Mononuclear cell (primary cell): ENCODE data around the gene DYNC1I1. TPM values are rescaled to one million over a fixed set of nuclear protein-coding genes. Genes with fewer than 3 reads are reported as not detected.
"Not testable (repeated sequence)": the region's sequence is repeated elsewhere in the genome, so short reads cannot be mapped to it uniquely, and the experiment has no call there.

Experiments used
- H3K27me3 ChIP-seq: 2 replicates; pipeline ENCODE4 v1.6.0; 2011; ENCODE audit warnings: low read length, control low read depth; ENCODE audit not compliant: insufficient read depth
- H3K4me1 ChIP-seq: 2 replicates; pipeline ENCODE4 v1.5.1; 2011; ENCODE audit warnings: mild to moderate bottlenecking, low read length, control low read depth; ENCODE audit not compliant: insufficient read depth
- H3K4me3 ChIP-seq: 2 replicates; pipeline ENCODE4 v1.5.1; 2011; ENCODE audit warnings: mild to moderate bottlenecking, low read length, moderate library complexity
- H3K9me3 ChIP-seq: 2 replicates; pipeline ENCODE4 v1.5.1; 2011; ENCODE audit warnings: low read depth, mild to moderate bottlenecking, control low read depth, low read length
- total RNA-seq: library from RNA; depleted of rRNA; stranded (reverse); fragments of >200 nt; gene quantifications from one replicate; pipeline ENCODE4 v1.2.3, GENCODE V29; 2012

The DYNC1I1 gene
- total RNA-seq, 1 donor, result 0.10 TPM

- Histone ChIP-seq H3K9me3 (no peaks in the 10 kb centered on the region), H3K27me3 (no peaks in the 10 kb centered on the region), H3K4me1 (no peaks in the 10 kb centered on the region), H3K4me3 (no peak overlapping the region)
Measured at GRCh38 chr7:95929710-95930280, 157.4 kb downstream of the DYNC1I1 start.

DNA sequence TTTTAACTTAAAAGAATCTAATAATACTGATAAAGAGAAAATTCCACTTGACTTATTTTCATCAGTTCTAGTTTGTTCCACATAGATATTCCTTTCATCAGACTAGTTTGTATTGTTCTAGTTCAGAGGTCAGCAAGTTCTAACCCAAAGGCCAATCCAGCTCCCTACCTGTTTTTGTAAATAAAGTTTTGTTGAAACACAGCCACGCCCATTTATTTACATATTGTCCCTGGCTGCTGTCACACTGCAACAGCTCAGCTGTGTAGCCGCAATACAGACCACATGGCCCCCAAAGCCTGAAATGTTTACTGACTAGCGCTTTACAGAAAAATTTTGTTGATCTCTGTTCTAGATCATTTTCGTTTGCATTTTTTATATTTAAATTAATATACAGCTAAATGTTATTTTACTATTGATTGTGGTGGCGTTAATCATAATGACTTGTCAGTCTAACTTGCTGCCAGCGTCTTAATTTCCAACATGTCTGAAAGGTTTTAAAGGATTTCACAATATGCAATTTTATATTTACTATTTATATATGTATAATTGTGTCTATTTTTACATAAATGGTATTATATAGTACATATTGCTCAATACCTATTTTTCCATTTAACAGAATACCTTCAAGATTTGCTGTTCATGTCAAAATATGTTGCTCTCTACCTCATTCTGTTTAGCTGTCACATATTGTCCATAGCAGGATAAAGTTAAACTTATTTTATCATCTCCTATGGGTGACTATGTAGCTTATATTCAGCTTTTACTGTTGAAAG is 159.3 kb downstream of the DYNC1I1 start:
- Histone ChIP-seq H3K4me3 (no peak overlapping the region), H3K9me3 (no peaks in the 10 kb centered on the region), H3K4me1 (no peaks in the 10 kb centered on the region), H3K27me3 (no peaks in the 10 kb centered on the region)

- Histone ChIP-seq H3K4me3 (no peak overlapping the region), H3K4me1 (no peaks in the 10 kb centered on the region), H3K27me3 (no peaks in the 10 kb centered on the region), H3K9me3 (no peaks in the 10 kb centered on the region)
Measured at GRCh38 chr7:95933618-95934017, 161.3 kb downstream of the DYNC1I1 start.

GRCh38 chr7:95944867-95945266 is 172.5 kb downstream of the DYNC1I1 start:
- H3K4me1 ChIP-seq, H3K27me3 ChIP-seq, H3K4me3 ChIP-seq, H3K9me3 ChIP-seq: not testable (repeated sequence)

DNA sequence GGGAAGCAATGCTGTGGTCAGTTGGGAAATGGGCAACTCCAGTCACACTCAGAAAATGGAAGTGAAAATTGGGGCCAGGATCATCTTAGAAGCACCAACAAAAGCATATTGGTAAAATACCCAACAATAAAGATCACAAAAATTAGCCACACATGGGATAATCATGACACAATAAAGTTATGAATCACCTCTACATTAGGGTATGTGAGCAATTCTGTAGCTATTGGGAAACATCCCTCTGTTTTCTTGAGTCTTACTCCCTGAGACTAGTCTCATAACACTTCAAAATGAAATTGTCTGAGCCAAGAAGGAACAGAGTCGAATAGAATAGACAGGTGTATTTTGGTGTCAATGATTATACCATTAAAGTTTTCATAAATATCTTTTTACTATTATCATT is 178.3 kb downstream of the DYNC1I1 start:
- no peaks in the 10 kb centered on the region for H3K9me3 ChIP-seq
- no peak overlapping the region for H3K4me3 ChIP-seq
- no peaks in the 10 kb centered on the region for H3K27me3 ChIP-seq
- H3K4me1 ChIP-seq, result no peaks in the 10 kb centered on the region

DNA sequence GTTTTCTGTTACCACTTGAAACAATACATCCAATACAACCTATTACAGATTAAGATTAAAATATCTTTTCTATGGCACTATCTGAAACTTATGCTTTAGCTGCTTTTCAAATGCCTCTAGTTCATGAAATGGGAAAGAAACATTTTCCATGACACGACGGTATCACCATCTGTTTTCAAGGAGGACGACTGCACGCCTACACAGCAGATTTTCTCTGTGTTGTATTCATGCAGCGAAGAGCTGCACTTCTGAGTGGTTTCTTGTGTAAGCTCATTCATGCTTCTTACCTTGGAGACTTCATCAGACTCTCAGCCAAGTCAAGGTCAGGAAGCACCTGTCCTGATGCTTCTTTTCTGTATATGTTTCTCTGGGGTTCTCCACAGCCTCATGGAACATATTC is 179.2 kb downstream of the DYNC1I1 start:
- Histone ChIP-seq H3K4me3 (no peak overlapping the region), H3K27me3 (no peaks in the 10 kb centered on the region), H3K9me3 (no peaks in the 10 kb centered on the region), H3K4me1 (no peaks in the 10 kb centered on the region)

DNA sequence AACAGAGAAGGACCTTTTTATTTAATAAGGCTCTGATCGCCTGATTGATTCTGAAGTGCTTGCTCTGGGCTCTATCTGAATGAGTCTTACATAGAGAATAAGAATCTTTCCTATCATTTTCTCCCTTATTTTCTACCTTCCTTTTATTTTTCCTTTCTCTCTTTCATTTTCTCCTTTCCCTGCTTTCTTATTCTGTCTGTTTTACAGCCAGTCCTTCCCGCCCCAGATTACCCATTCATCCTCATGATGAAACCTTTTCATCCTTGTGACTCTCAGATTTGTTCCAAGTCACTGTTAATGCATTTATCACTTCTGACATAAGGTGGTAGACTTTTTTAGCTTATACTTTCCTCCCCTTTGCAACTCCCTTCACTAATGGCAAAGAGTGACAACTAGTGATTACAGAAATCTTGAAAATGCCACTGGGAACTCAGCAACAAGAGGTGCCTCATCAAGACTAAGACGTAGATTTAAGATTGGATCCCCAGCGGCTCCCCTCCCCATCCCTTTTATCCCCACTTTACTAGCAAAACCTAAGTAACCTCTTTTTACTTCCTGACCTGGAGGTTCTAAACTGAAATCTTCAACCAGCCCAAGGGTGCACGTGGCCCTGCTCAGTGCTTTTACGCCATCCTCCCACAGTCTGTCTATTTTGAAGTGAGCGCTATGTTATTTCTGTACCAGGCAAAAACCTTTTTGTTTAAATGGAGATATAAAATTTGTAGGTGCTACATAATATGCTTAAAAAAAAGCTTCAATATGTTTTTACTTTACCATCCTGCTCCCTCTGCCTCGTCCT is 179.8 kb downstream of the DYNC1I1 start:
- Histone ChIP-seq H3K27me3 (no peaks in the 10 kb centered on the region), H3K4me1 (no peaks in the 10 kb centered on the region), H3K9me3 (no peaks in the 10 kb centered on the region), H3K4me3 (no peak overlapping the region)

DNA sequence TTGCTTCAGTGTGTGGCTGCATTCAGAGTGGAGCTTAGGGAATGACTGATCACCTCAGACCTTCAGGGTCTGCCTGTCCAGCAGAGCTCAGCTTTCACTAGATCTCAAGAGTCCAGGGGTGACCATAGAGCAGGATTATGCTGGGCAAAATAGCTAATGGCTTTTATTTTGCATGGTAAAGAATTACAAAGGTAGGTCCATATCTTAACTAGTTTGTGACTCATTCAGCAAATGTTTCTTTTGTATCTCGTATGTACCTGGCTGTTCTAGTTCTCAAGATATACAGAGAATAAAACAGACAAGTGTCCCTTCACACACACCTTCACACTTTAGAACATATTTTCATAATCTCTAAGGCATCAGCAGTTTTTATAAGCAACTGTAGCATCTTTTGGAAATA is 180.5 kb downstream of the DYNC1I1 start:
- no peaks in the 10 kb centered on the region for H3K27me3 ChIP-seq
- H3K4me1 ChIP-seq, result no peaks in the 10 kb centered on the region
- H3K9me3 ChIP-seq, result no peaks in the 10 kb centered on the region

DNA sequence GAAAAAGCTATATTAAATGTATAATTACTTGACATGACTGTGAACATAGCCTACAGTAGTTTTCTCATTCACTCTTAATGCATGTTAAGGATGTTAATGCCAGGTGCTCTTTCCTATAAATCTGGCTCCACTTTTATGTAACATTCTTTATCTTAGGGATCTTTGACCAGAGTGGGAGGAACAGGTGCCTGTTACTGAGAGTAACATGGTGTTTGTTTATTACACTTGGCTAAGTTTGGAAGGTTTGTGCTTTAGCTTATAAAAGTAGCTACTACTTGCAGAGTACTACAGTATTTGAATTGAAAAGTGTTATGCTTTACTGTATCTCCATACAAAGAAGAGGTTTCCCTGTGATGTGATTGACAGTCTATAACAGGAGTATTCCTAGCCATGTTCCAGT is 183.4 kb downstream of the DYNC1I1 start:
- H3K27me3 ChIP-seq, result no peaks in the 10 kb centered on the region
- no peak overlapping the region for H3K4me3 ChIP-seq
- no peaks in the 10 kb centered on the region for H3K9me3 ChIP-seq
- no peaks in the 10 kb centered on the region for H3K4me1 ChIP-seq

More for the DNA sequence above, 180.5 kb downstream of the DYNC1I1 start:
- no peak overlapping the region for H3K4me3 ChIP-seq

DNA sequence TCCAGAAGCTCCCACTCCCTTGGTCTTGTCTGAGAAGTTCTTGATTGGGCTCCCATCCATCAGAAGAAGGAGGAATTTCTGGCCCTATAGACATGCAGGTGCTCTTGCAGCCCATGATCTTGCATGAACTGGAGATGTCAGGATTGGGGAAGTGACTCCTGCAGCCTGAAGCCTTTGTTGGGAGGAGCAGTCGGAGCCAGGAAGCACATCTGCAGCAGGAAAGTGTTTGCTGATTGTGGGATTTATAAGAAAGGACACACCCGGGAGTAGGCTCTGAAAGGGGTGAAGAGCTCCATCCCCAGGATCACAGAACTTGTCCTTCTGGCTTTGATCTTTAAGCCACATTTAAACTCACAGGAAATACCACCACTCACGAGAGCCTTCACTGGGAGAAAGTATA is 185.2 kb downstream of the DYNC1I1 start:
- Histone ChIP-seq H3K27me3 (no peaks in the 10 kb centered on the region), H3K4me1 (no peaks in the 10 kb centered on the region), H3K9me3 (no peaks in the 10 kb centered on the region)

DNA sequence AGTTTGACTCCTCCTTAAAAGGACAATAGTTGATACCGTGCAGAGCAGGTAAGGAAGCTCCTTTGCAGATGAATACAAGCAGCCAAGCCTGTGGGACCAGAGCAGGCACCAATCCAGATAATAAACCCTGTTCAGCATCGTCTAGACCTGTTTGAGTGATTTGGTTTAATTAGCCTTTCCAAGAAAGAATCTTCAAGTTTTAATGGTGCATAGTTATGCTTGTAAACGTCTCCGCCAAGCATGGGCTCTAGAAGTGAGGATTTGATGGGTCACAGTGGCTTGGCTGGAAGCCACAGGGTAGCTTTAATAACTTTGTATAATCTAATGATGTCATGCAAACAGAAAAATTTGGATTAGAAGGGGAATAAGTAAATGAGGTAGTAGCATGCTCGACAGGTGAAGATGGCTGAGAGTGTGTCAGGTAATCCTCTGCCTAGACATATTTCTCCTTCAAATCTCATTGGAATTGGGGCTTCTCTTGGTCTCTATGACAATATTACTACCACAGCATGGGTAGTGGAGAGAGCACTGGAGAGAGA is 188.4 kb downstream of the DYNC1I1 start:
- Histone ChIP-seq H3K4me1 (no peaks in the 10 kb centered on the region), H3K9me3 (no peaks in the 10 kb centered on the region), H3K4me3 (no peak overlapping the region), H3K27me3 (no peaks in the 10 kb centered on the region)

More for the DNA sequence above, 185.2 kb downstream of the DYNC1I1 start:
- H3K4me3 ChIP-seq, result no peak overlapping the region

DNA sequence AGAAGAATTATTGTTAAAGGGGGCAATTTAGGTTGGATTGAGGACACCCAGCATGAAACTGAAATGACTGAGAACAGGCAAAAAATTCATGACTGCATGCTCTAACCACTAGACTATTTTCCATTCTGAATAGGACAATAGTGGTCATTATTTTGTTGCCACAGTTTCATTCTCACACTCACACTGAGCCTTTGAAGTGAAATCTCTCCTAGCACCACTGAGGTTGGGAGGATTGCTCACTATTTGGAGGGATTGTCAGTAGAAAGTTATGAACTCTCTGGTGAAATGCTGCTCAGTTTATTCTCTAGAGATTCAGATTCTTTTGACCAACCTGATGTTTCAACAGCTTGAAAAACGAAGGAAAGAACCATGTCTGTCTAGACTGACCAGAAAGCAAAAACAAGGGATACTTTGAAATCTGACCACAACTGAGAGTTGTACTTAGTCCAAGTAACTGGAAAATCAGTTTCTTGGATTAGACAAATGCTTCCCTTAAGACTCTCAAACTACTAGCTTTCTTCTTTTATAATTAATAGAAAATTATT is 191.2 kb downstream of the DYNC1I1 start:
- Histone ChIP-seq H3K4me3 (no peak overlapping the region), H3K4me1 (no peaks in the 10 kb centered on the region), H3K9me3 (no peaks in the 10 kb centered on the region), H3K27me3 (no peaks in the 10 kb centered on the region)

GRCh38 chr7:95971716-95972115 is 199.4 kb downstream of the DYNC1I1 start:
- no peaks in the 10 kb centered on the region for H3K4me1 ChIP-seq
- H3K27me3 ChIP-seq, result no peaks in the 10 kb centered on the region
- H3K4me3 ChIP-seq, result no peak overlapping the region
- no peaks in the 10 kb centered on the region for H3K9me3 ChIP-seq

- no peaks in the 10 kb centered on the region for H3K9me3 ChIP-seq
- no peaks in the 10 kb centered on the region for H3K4me1 ChIP-seq
- H3K27me3 ChIP-seq, result no peaks in the 10 kb centered on the region
- no peak overlapping the region for H3K4me3 ChIP-seq
Measured at GRCh38 chr7:95972523-95972922, 200.2 kb downstream of the DYNC1I1 start.

DNA sequence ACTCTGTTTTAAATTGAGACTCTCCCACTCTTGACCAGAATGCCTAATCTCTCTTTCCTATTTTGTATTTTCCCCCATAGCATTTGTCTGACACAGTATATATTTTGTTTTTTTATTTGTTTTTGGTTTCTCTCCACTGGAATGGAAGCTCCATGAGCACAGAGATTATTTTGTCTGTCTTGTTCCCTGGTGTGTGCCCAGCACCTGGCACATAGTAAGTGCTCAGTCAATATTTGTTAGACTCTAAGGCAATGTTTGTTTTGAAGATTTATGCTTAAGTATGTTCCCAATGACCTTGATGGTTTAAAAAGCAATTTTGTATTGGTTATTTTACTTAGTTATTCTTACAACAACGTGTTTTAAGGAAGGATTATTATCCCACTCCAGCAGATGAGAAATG is 201.8 kb downstream of the DYNC1I1 start:
- no peaks in the 10 kb centered on the region for H3K4me1 ChIP-seq
- H3K27me3 ChIP-seq, result no peaks in the 10 kb centered on the region
- no peaks in the 10 kb centered on the region for H3K9me3 ChIP-seq
- no peak overlapping the region for H3K4me3 ChIP-seq
